Cardiac fibroblast (primary cell): ENCODE results near the gene RASGEF1B.

Experiments used
- DNase-seq, 2 donors: peaks; one replicate each; pipeline versions ENCODE4 v3.0.0 to v3.0.0-alpha.2; 2010; ENCODE audit warnings: low read depth in 2 of 2
- H3K4me3 ChIP-seq, 2 donors: replicated peaks in 1 of 2; 1 replicate in 1 of 2; 2 replicates in 1 of 2; pipeline ENCODE4 v1.5.1; 2011; ENCODE audit warnings: low read depth in 2 of 2, low read length in 2 of 2, mild to moderate bottlenecking in 2 of 2, moderate library complexity in 1 of 2
- CTCF ChIP-seq: IDR thresholded peaks from one replicate; pipeline ENCODE4 v1.5.1; 2011; ENCODE audit warnings: low read depth, mild to moderate bottlenecking, low read length, inconsistent platforms

The RASGEF1B gene

GRCh38 chr4:81466841-81467671 lies 4.7 kb downstream of the RASGEF1B start:
- TF ChIP-seq CTCF: peak; percentile 90
- no peak overlapping the region for H3K4me3 ChIP-seq
- peak; percentile 81 to 82 for DNase-seq

GRCh38 chr4:81465406-81466340 lies 6.0 kb downstream of the RASGEF1B start:
- DNase-seq: no peak
- no peak for TF ChIP-seq CTCF
- no peak overlapping the region for H3K4me3 ChIP-seq

- no peak for DNase-seq
- TF ChIP-seq CTCF: no peak
- no peak overlapping the region for H3K4me3 ChIP-seq
Observed at GRCh38 chr4:81460834-81461233, 10.9 kb downstream of the RASGEF1B start.

GRCh38 chr4:81460191-81460701 lies 11.5 kb downstream of the RASGEF1B start:
- H3K4me3 ChIP-seq: no peak overlapping the region
- DNase-seq: no peak
- TF ChIP-seq CTCF: no peak

GRCh38 chr4:81459228-81459627 lies 12.5 kb downstream of the RASGEF1B start:
- no peak for TF ChIP-seq CTCF
- H3K4me3 ChIP-seq: no peak overlapping the region
- no peak for DNase-seq

GRCh38 chr4:81457921-81458520 lies 13.7 kb downstream of the RASGEF1B start:
- H3K4me3 ChIP-seq: no peak overlapping the region
- no peak for DNase-seq
- TF ChIP-seq CTCF: no peak
